ENCODE results near the gene WFIKKN1. TPM values are rescaled to one million over a fixed set of nuclear protein-coding genes. Genes with fewer than 3 reads are reported as not detected.

WFIKKN1 gene
- total and polyA plus RNA-seq, 2 of the 13 experiments (the other 11 are each of a cell fraction or from before 2014, with no cell fraction given): 1.7 to 4.9 TPM

- TF ChIP-seq ZNF740 (CRISPR knock-in tag; IDR thresholded peaks at IDR 0.05): no peak
- 0 out of 2 replicates have a peak, but pooled peaks have one; percentile 50 for TF ChIP-seq NCOA5 (CRISPR knock-in tag; IDR thresholded peaks at IDR 0.05)
- no peak for TF ChIP-seq SNAPC5 (CRISPR knock-in tag; IDR thresholded peaks at IDR 0.05; ENCODE audit: borderline replicate concordance)
- no peak for TF ChIP-seq ZNF850 (CRISPR knock-in tag; conservative IDR thresholded peaks at IDR 0.05)
- TF ChIP-seq ZNF749 (CRISPR knock-in tag; IDR thresholded peaks at IDR 0.05; ENCODE audit: borderline replicate concordance): 0 out of 2 replicates have a peak, but pooled peaks have one; percentile 1
- TF ChIP-seq MTERF4 (CRISPR knock-in tag; IDR thresholded peaks at IDR 0.05): no peak
- TF ChIP-seq PITX1 (CRISPR knock-in tag; IDR thresholded peaks at IDR 0.05): no peak
- TF ChIP-seq EP300 (IDR thresholded peaks at IDR 0.05; ENCODE audit: low read depth in 2 of 2, low read length in 2 of 2): peak in 1 of 2 experiments; percentile 32; a peak in 1 of 4 replicates
- TF ChIP-seq EP300 (CRISPR knock-in tag; IDR thresholded peaks at IDR 0.05; ENCODE audit: borderline replicate concordance): no peak
- no peak for TF ChIP-seq ZNF30 (CRISPR knock-in tag; IDR thresholded peaks at IDR 0.05)
- TF ChIP-seq SYNCRIP (IDR thresholded peaks at IDR 0.05; ENCODE audit: insufficient read depth, low read depth, low read length): no peak
- TF ChIP-seq ZNF350 (CRISPR knock-in tag; IDR thresholded peaks at IDR 0.05; ENCODE audit: borderline replicate concordance, low read depth): peak; percentile 49; the same call in 1 of the 2 replicates
- no peak for TF ChIP-seq ZBTB38 (CRISPR knock-in tag; IDR thresholded peaks at IDR 0.05)
- TF ChIP-seq POLR2G (IDR thresholded peaks at IDR 0.05; ENCODE audit: low read depth, low read length): no peak; the same call in 1 of the 2 replicates
- TF ChIP-seq CEBPG (CRISPR knock-in tag; IDR thresholded peaks at IDR 0.05): no peak
- no peak for TF ChIP-seq ZNF292 (CRISPR knock-in tag; IDR thresholded peaks at IDR 0.05; ENCODE audit: borderline replicate concordance, low read depth)
- no peak for TF ChIP-seq ZNF382 (CRISPR knock-in tag; IDR thresholded peaks at IDR 0.05; ENCODE audit: borderline replicate concordance)
- no peak for TF ChIP-seq MYNN (CRISPR knock-in tag; IDR thresholded peaks at IDR 0.05; ENCODE audit: low read depth)
- TF ChIP-seq ZNF124 (CRISPR knock-in tag; IDR thresholded peaks at IDR 0.05): no peak
- TF ChIP-seq ZBTB7A (CRISPR knock-in tag; IDR thresholded peaks at IDR 0.05): peak; percentile 86
- 0 out of 2 replicates have a peak, but pooled peaks have one; percentile 3 for TF ChIP-seq ZNF564 (CRISPR knock-in tag; IDR thresholded peaks at IDR 0.05)
- TF ChIP-seq THAP9 (CRISPR knock-in tag; IDR thresholded peaks at IDR 0.05; ENCODE audit: borderline replicate concordance): peak; percentile 53; the same call in 1 of the 2 replicates
- no peak for TF ChIP-seq PAF1 (CRISPR knock-in tag; IDR thresholded peaks at IDR 0.05)
- no peak for TF ChIP-seq JUND (CRISPR knock-in tag; IDR thresholded peaks at IDR 0.05)
- TF ChIP-seq BATF2 (CRISPR knock-in tag; IDR thresholded peaks at IDR 0.05): no peak
- no peak for TF ChIP-seq ETV6 (CRISPR knock-in tag; conservative IDR thresholded peaks at IDR 0.05)
- TF ChIP-seq NFIC (IDR thresholded peaks at IDR 0.05; ENCODE audit: low read length): no peak
- TF ChIP-seq RNF2 (conservative IDR thresholded peaks at IDR 0.05; ENCODE audit: low read depth): no peak
Measured at GRCh38 chr16:630249-630814, 453 bp upstream of the WFIKKN1 start (continued).
